OCI-LY1 (cell line): ENCODE results near the gene WNT2B.

Experiments used
- CTCF ChIP-seq: fragments of 200-600 bp; sonication (generic), shearing (Covaris generic); IDR thresholded peaks from 2 replicates; pipeline ENCODE4 v1.5.1; 2017; ENCODE audit warnings: mild to moderate bottlenecking, antibody characterized with exemption, low read length, moderate library complexity, mixed read lengths
- EZH2 ChIP-seq: fragments of 200-600 bp; sonication (generic), shearing (Covaris generic); IDR thresholded peaks from 2 replicates; pipeline ENCODE4 v1.8.0; 2017; ENCODE audit warnings: borderline replicate concordance, mixed run types, mild to moderate bottlenecking, antibody characterized with exemption, low read length, moderate library complexity, mixed read lengths

GRCh38 chr1:112460615-112461014 lies 48.1 kb upstream of the WNT2B start:
- no peak for TF ChIP-seq CTCF
- no peak for TF ChIP-seq EZH2
